ENCODE results near the gene IKBKG.
A peak's percentile ranks its signal among the peaks of the same experiment; 100 is the strongest.

Gene IKBKG

GRCh38 chrX:154532690-154533089, 14.7 kb upstream of the IKBKG start:
- TF ChIP-seq CTCF (IDR thresholded peaks at IDR 0.05), result no peak

GRCh38 chrX:154534526-154535322, 12.7 kb upstream of the IKBKG start:
- TF ChIP-seq CTCF (IDR thresholded peaks at IDR 0.05), result peak; percentile 84

GRCh38 chrX:154535892-154536291, 11.5 kb upstream of the IKBKG start:
- TF ChIP-seq CTCF (IDR thresholded peaks at IDR 0.05), result no peak

- TF ChIP-seq CTCF (IDR thresholded peaks at IDR 0.05), result no peak
These were observed 8.3 kb upstream of the IKBKG start for GRCh38 chrX:154539077-154539476.

GRCh38 chrX:154540897-154541535, 6.4 kb upstream of the IKBKG start:
- no peak for TF ChIP-seq CTCF (IDR thresholded peaks at IDR 0.05)

- no peak for TF ChIP-seq CTCF (IDR thresholded peaks at IDR 0.05)
These were observed 5.9 kb upstream of the IKBKG start for GRCh38 chrX:154541589-154541895.

GRCh38 chrX:154541896-154542722, 5.3 kb upstream of the IKBKG start:
- TF ChIP-seq CTCF (IDR thresholded peaks at IDR 0.05), result no peak
